Effector memory CD4-positive, alpha-beta T cell (primary cell): ENCODE data around the gene ARHGAP21.

Experiments used
- DNase-seq, 3 donors: peaks; one replicate each; pipeline ENCODE4 v3.0.0-alpha.2; 2020
- H3K27ac ChIP-seq: 2 replicates; pipeline ENCODE4 v1.7.0; 2013; ENCODE audit warnings: mild to moderate bottlenecking, low read length, moderate library complexity; ENCODE audit not compliant: insufficient read depth, poor library complexity, severe bottlenecking
- H3K27me3 ChIP-seq: replicated peaks from 2 replicates; pipeline ENCODE4 v1.7.0; 2013; ENCODE audit warnings: mild to moderate bottlenecking, low read length; ENCODE audit not compliant: insufficient read depth, control insufficient read depth, poor library complexity, severe bottlenecking
- H3K36me3 ChIP-seq: 2 replicates; pipeline ENCODE4 v1.7.0; 2013; ENCODE audit warnings: mild to moderate bottlenecking, low read length, moderate library complexity; ENCODE audit not compliant: control insufficient read depth, insufficient read depth
- H3K4me1 ChIP-seq: 2 replicates; pipeline ENCODE4 v1.7.0; 2013; ENCODE audit warnings: low read length, mild to moderate bottlenecking; ENCODE audit not compliant: control insufficient read depth, insufficient read depth, poor library complexity, severe bottlenecking
- H3K4me3 ChIP-seq: 2 replicates; pipeline ENCODE4 v1.7.0; 2013; ENCODE audit warnings: low read length, low read depth, mild to moderate bottlenecking; ENCODE audit not compliant: insufficient read depth, poor library complexity, severe bottlenecking
- H3K9me3 ChIP-seq: 2 replicates; pipeline ENCODE4 v1.7.0; 2013; ENCODE audit warnings: mild to moderate bottlenecking, low read length, moderate library complexity; ENCODE audit not compliant: control insufficient read depth

The ARHGAP21 gene

DNA sequence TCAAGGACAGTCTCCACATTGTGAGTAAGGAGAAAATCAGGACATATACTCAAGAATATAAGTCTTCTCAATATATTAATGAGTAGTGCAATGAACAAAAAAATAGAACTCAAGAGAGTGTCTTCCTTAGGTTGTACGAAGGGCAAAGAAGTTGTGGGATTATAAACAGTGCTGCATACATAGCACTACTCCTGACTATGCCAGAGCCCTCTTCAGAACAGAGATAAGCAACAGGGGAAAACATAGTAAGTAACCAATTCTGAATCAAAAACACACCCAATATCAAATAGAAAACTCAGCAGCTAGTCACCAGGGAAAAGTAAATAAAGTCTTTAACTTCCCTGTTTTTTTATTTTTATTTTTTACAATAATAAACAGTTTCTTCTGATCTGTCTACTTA is 10.6 kb downstream of the ARHGAP21 start:
- Histone ChIP-seq H3K27me3 (no peaks in the 10 kb centered on the region), H3K36me3 (no peaks in the 10 kb centered on the region), H3K4me1 (no peaks in the 10 kb centered on the region), H3K27ac (no peak overlapping the region), H3K4me3 (no peak overlapping the region), H3K9me3 (no peaks in the 10 kb centered on the region)
- no peak for DNase-seq

GRCh38 chr10:24711465-24711864 is 12.2 kb downstream of the ARHGAP21 start:
- H3K4me1 ChIP-seq, result no peaks in the 10 kb centered on the region
- H3K36me3 ChIP-seq, result no peaks in the 10 kb centered on the region
- H3K4me3 ChIP-seq, result no peak overlapping the region
- H3K9me3 ChIP-seq, result no peaks in the 10 kb centered on the region
- no peak for DNase-seq
- H3K27ac ChIP-seq, result no peak overlapping the region
- no peaks in the 10 kb centered on the region for H3K27me3 ChIP-seq

- H3K9me3 ChIP-seq, result no peaks in the 10 kb centered on the region
- no peaks in the 10 kb centered on the region for H3K27me3 ChIP-seq
- H3K27ac ChIP-seq, result no peak overlapping the region
- H3K4me1 ChIP-seq, result no peaks in the 10 kb centered on the region
- no peak overlapping the region for H3K4me3 ChIP-seq
- DNase-seq, result no peak
- no peaks in the 10 kb centered on the region for H3K36me3 ChIP-seq
Measured at GRCh38 chr10:24708081-24708480, 15.6 kb downstream of the ARHGAP21 start.

DNA sequence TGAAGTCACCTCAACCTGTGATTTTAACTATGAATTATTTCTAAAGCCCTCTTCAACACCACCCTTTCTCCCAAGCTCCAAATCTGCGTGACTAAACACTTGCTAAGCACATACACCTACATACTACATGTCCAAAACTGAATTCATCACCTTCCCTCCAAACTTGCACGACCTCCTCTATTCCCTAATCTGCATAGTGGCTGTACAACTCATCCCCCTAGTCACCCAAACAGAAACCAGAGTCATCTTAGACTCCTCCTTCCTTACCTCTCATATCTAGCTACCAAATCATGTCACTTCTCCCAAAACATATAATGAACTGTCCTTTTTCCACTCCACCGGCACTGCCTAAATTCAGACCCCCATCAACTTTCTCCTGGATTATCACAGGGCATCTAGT is 16.2 kb downstream of the ARHGAP21 start:
- Histone ChIP-seq H3K4me3 (no peak overlapping the region), H3K27ac (no peak overlapping the region), H3K36me3 (no peaks in the 10 kb centered on the region), H3K9me3 (no peaks in the 10 kb centered on the region), H3K4me1 (no peaks in the 10 kb centered on the region), H3K27me3 (no peaks in the 10 kb centered on the region)
- DNase-seq, result no peak

GRCh38 chr10:24706479-24707118 is 17.1 kb downstream of the ARHGAP21 start:
- Histone ChIP-seq H3K4me1 (no peaks in the 10 kb centered on the region), H3K27ac (no peak overlapping the region), H3K27me3 (no peaks in the 10 kb centered on the region), H3K9me3 (no peaks in the 10 kb centered on the region), H3K4me3 (no peak overlapping the region), H3K36me3 (no peaks in the 10 kb centered on the region)
- DNase-seq, result no peak

- no peak overlapping the region for H3K4me3 ChIP-seq
- no peaks in the 10 kb centered on the region for H3K4me1 ChIP-seq
Measured at GRCh38 chr10:24703700-24704099, 20.0 kb downstream of the ARHGAP21 start.

DNA sequence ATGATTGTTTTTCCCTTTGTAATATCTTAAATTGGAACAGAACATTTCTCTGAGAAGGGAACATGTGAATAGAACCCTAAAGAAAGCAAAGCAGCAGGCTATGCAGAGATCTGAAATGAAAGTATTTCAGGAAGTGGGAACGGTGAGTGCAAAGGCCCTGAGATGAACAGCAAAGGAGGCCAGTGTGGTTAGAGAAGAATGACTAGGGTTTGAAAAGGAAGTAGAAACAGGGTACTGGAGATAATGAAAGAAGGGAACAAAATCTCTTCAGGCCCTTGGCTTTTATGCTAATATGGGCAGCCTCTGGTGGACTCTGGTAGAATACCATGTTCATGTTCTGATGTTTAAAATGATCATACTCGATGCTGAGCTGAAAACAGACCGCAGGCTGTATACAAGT is 22.2 kb downstream of the ARHGAP21 start:
- DNase-seq, result no peak
- H3K4me1 ChIP-seq, result no peaks in the 10 kb centered on the region

More at GRCh38 chr10:24703700-24704099, 20.0 kb downstream of the ARHGAP21 start:
- H3K36me3 ChIP-seq, result no peaks in the 10 kb centered on the region
- no peak overlapping the region for H3K27ac ChIP-seq
- no peaks in the 10 kb centered on the region for H3K27me3 ChIP-seq
- H3K9me3 ChIP-seq, result no peaks in the 10 kb centered on the region
- DNase-seq, result no peak

DNA sequence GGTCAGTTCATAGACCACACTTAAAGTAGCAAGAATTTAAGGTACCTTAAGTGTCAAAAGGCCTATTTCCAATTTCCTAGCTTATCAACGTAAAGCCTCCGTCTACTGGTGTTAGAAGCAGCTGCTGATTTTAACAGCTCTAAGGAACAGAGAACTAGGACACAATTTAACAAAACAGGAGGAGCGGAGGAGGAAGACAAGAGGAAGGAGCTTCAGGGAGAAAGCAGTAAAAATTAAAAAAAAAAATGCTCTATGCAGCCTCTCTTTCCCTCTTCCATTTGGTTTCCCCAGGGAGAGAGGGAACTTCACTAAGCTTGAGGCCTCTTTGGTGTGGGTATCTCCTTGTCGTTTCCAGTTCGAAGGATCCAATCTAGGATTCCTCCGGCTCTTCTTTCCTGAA is 22.7 kb downstream of the ARHGAP21 start:
- Histone ChIP-seq H3K27ac (no peak overlapping the region), H3K4me1 (no peaks in the 10 kb centered on the region), H3K27me3 (no peaks in the 10 kb centered on the region), H3K4me3 (no peak overlapping the region), H3K36me3 (no peaks in the 10 kb centered on the region), H3K9me3 (no peaks in the 10 kb centered on the region)
- DNase-seq, result no peak

More for the DNA sequence above, 22.2 kb downstream of the ARHGAP21 start:
- Histone ChIP-seq H3K9me3 (no peaks in the 10 kb centered on the region), H3K36me3 (no peaks in the 10 kb centered on the region), H3K27me3 (no peaks in the 10 kb centered on the region), H3K27ac (no peak overlapping the region), H3K4me3 (no peak overlapping the region)

DNA sequence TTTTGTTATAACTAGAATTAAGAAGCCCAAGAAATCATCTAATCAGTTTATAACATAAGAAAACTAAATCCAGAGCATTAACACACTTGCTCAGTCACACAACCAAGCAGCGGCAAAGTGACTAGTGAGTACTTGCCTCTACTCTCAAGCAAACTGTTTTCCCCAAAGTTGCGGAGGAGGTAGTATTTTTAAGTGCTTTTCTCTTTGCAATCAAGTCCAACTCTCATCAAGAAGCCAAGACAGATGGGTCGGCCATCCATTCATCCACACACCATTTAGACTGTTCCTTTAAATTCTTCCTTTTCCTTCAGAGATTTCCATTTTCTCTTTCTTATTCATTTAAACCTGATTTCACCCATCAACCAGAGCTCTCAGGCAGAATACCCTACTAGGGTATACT is 25.4 kb downstream of the ARHGAP21 start:
- no peaks in the 10 kb centered on the region for H3K9me3 ChIP-seq
- no peaks in the 10 kb centered on the region for H3K36me3 ChIP-seq
- no peaks in the 10 kb centered on the region for H3K4me1 ChIP-seq
- no peak overlapping the region for H3K27ac ChIP-seq
- no peak for DNase-seq
- H3K4me3 ChIP-seq, result no peak overlapping the region
- no peaks in the 10 kb centered on the region for H3K27me3 ChIP-seq

DNA sequence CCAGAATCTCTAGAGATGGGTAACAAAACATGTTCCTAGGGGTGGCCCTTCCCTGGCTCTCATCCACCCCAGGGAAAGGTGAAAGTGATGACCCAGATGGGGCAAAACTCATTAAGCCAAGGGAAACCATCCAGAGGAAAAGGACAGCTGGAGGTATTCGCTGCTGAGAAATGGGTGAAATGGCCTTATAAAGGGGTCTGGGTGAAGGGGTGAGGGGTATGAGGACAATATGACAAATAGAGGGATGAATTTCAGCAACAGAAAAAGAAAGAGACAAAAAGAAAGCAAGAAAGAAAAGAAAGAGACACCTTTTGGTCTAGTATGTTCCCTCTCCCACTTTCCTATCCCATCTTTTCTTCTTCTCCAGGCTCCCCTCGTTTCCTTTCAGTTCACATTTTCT is 26.6 kb downstream of the ARHGAP21 start:
- Histone ChIP-seq H3K9me3 (no peaks in the 10 kb centered on the region), H3K4me3 (no peak overlapping the region), H3K36me3 (no peaks in the 10 kb centered on the region), H3K4me1 (no peaks in the 10 kb centered on the region), H3K27ac (no peak overlapping the region), H3K27me3 (no peaks in the 10 kb centered on the region)
- DNase-seq, result no peak
